Kidney (tissue), 14 donors: ENCODE data around the gene GLUD1. TPM values are rescaled to one million over a fixed set of nuclear protein-coding genes. Genes with fewer than 3 reads are reported as not detected.
"Not testable (repeated sequence)": the region's sequence is repeated elsewhere in the genome, so short reads cannot be mapped to it uniquely, and the experiment has no call there.

Source experiments
- DNase-seq, 5 donors: peaks; one replicate each; pipeline ENCODE4 v3.0.0-alpha.2; 2013 to 2020
- FAIRE-seq: peaks from 2 replicates; lab custom pipeline; 2012; peaks lifted over from hg19 to GRCh38; lab: Jason Lieb, UNC
- H3K27ac ChIP-seq, 2 donors: one replicate each; pipeline ENCODE4 v1.7.0; 2013; ENCODE audit warnings: low read depth in 2 of 2, low read length in 2 of 2, inconsistent platforms in 1 of 2
- H3K27me3 ChIP-seq: one replicate; pipeline ENCODE4 v1.7.1; 2013; ENCODE audit warnings: low read length, inconsistent platforms; ENCODE audit not compliant: control insufficient read depth, insufficient read depth
- H3K36me3 ChIP-seq, 3 donors: one replicate each; pipeline versions ENCODE4 v1.7.0 to v1.7.1; 2013; ENCODE audit warnings: low read length in 3 of 3, control low read depth in 1 of 3, inconsistent platforms in 1 of 3; ENCODE audit not compliant: insufficient read depth in 3 of 3, control insufficient read depth in 2 of 3
- H3K4me1 ChIP-seq, 3 donors: one replicate each; pipeline versions ENCODE4 v1.7.0 to v1.7.1; 2013; ENCODE audit warnings: low read length in 3 of 3, inconsistent platforms in 1 of 3, low read depth in 1 of 3; ENCODE audit not compliant: control insufficient read depth in 2 of 3, insufficient read depth in 2 of 3
- H3K4me3 ChIP-seq, 3 donors: one replicate each; pipeline versions ENCODE4 v1.7.0 to v1.8.1; 2013; ENCODE audit warnings: low read length in 3 of 3, control low read depth in 1 of 3, inconsistent platforms in 1 of 3
- H3K9ac ChIP-seq, 3 donors: one replicate each; pipeline versions ENCODE4 v1.7.0 to v1.7.1; 2013; ENCODE audit warnings: low read length in 3 of 3, control low read depth in 1 of 3, inconsistent platforms in 1 of 3
- H3K9me3 ChIP-seq, 3 donors: one replicate each; pipeline versions ENCODE4 v1.7.0 to v1.7.1; 2013; ENCODE audit warnings: low read length in 3 of 3, control low read depth in 1 of 3, inconsistent platforms in 1 of 3; ENCODE audit not compliant: control insufficient read depth in 2 of 3, insufficient read depth in 1 of 3
- CTCF ChIP-seq: IDR thresholded peaks from 3 replicates; pipeline ENCODE4 v1.5.1; 2012; ENCODE audit warnings: mild to moderate bottlenecking, moderate library complexity, borderline replicate concordance; ENCODE audit not compliant: insufficient read depth; ENCODE audit errors: extremely low read depth
- intact Hi-C: fragments of 100-400 bp; cut with DNase I; formaldehyde crosslinking; loops from one replicate; pipeline ENCODE4 v1.11.1; 2022
- polyA plus RNA-seq: library from polyadenylated mRNA; stranded (reverse); fragments of 350-450 nt; fragmentation: Illumina TruSeq; extraction: RNeasy Lipid Tissue Mini Kit (QIAGEN cat#74804); gene quantifications from one replicate; pipeline ENCODE4 v1.2.3, GENCODE V29; 2014; ENCODE audit warnings: low read depth, low replicate concordance; ENCODE audit not compliant: insufficient read depth
- total RNA-seq: library from RNA; stranded (reverse); fragmentation: NEBNext Ultra II Directional; extraction: Animal tissue kit (Norgen Biotek cat#: 25700); gene quantifications from one replicate; pipeline ENCODE4 v1.2.1, GENCODE V29; 2021
- donor health status: control.
- donor health status: control.
- donor health status: control.
- donor health status: control.
- donor health status: control.
- donor health status: DM: yes; HTN: yes; CAD: no.
- donor health status: Normal renal cell carcinoma (clear cell type).

Gene GLUD1
- total and polyA plus RNA-seq, 2 donors from 2014 or later, result 162 to 346 TPM

- H3K9ac ChIP-seq, result no peak overlapping the region
- no peak overlapping the region for H3K4me3 ChIP-seq
- no peaks in the 10 kb centered on the region for H3K27me3 ChIP-seq
- H3K9me3 ChIP-seq, result no peaks in the 10 kb centered on the region
- H3K36me3 ChIP-seq, result peaks cover 0 to 37% (median 6%) of the 10 kb centered on the region in 3 donors
- TF ChIP-seq CTCF, result no peak
- FAIRE-seq (no peak), DNase-seq (no peak)
- intact Hi-C loops, result no loop called here
- no peak overlapping the region for H3K27ac ChIP-seq
- H3K4me1 ChIP-seq, result no peaks in the 10 kb centered on the region
These were observed 49.2 kb downstream of the GLUD1 start for GRCh38 chr10:87045434-87045938.

GRCh38 chr10:87043579-87043978, 51.1 kb downstream of the GLUD1 start:
- peaks cover 0 to 21% (median 3%) of the 10 kb centered on the region in 3 donors for H3K36me3 ChIP-seq
- H3K27ac ChIP-seq, H3K4me1 ChIP-seq, H3K27me3 ChIP-seq, H3K9ac ChIP-seq, H3K4me3 ChIP-seq, intact Hi-C loops, FAIRE-seq, H3K9me3 ChIP-seq, DNase-seq: not testable (repeated sequence)

- TF ChIP-seq CTCF, result no peak
These were observed 55.9 kb downstream of the GLUD1 start for GRCh38 chr10:87038786-87039185.

GRCh38 chr10:87038286-87038717, 56.3 kb downstream of the GLUD1 start:
- Histone ChIP-seq H3K9me3 (no peaks in the 10 kb centered on the region), H3K4me1 (no peaks in the 10 kb centered on the region), H3K9ac (no peak overlapping the region), H3K36me3 (no peaks in the 10 kb centered on the region), H3K4me3 (no peak overlapping the region), H3K27ac (no peak overlapping the region), H3K27me3 (no peaks in the 10 kb centered on the region)
- no peak for TF ChIP-seq CTCF
- DNase-seq, result no peak
- intact Hi-C loops, result no loop called here
- no peak for FAIRE-seq

More at GRCh38 chr10:87038786-87039185, 55.9 kb downstream of the GLUD1 start:
- Histone ChIP-seq H3K36me3 (no peaks in the 10 kb centered on the region), H3K4me1 (no peaks in the 10 kb centered on the region), H3K9me3 (no peaks in the 10 kb centered on the region), H3K4me3 (no peak overlapping the region), H3K9ac (no peak overlapping the region), H3K27ac (no peak overlapping the region), H3K27me3 (no peaks in the 10 kb centered on the region)
- intact Hi-C loops, result no loop called here
- DNase-seq (no peak), FAIRE-seq (no peak)
